KBM-7 (cell line): ENCODE results near the gene RAB10.
"Not testable (repeated sequence)": the region's sequence is repeated elsewhere in the genome, so short reads cannot be mapped to it uniquely, and the experiment has no call there.

Experiments
- DNase-seq: peaks from one replicate; pipeline ENCODE4 v3.0.0-alpha.2; 2015
- in situ Hi-C: fragments of 300-500 bp; cut with MboI; formaldehyde crosslinking; loops from 2 replicates; pipeline ENCODE4 v1.14.3; 2020; ENCODE audit warnings: low sequenced_read_pairs, low pct_unique_long_range_greater_than_20kb, mixed read lengths

Gene RAB10

DNA sequence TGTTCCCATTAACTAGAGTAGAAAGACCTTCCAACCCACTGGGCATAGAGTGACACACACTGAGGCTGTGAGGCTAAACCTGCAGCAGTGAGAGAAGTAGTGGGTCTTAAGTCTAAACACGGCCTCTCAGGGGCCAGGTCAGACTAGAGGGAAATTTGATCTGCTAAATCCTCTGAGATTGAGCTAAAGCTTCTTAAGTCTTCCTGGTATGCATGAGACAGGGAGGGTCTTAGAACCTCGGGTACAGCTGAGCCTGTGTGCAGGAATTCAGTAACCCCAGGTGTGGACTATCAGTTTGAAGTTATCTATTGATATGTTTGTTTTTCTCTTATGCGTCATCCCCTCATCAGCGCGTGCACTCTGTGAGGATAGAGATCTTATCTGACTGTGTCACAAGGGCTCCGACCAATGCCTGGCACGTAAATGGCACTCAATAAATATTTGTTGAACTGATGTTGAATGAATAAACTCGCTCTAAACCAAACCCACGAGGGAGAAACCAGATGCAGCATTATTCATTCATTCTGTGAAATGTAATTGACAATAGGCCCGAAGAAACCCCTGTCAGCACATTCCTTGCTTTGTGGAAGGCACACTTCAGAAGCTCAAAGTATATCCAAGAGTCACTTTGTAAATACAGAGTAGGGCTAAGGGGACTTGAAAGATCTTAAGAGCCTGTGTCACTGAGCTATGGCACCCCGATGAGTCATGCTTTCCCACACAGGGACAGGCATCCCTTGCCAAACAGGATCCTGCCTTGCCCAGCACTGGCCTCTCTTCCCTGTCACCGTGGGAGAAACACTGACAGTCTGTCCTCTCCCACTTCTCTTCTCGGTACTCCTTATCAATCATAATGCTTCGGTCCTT lies 21.7 kb upstream of the RAB10 start:
- peak; percentile 41 for DNase-seq
- in situ Hi-C loops: no loop called here

DNA sequence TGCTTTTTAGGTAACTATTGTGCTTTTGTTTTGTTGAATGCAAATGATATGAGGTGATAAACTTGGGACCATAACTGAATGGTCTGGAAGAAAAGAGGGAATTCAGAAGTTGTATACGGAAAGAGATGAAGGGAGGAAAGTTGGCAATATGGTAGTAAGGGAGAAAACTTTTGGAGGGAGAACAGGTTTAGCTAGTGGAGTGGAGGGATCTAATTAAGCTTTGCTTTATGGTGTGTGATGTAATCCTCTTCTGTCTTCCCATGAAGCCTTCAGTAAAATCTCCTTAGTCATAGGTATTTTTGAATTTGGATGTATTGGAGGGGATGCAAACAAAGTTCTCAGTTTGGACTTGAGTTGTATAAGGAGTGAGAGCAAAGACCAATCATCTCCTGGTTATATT lies 20.2 kb upstream of the RAB10 start:
- in situ Hi-C loops: no loop called here

GRCh38 chr2:26016012-26016705 lies 17.7 kb upstream of the RAB10 start:
- in situ Hi-C loops: no loop called here
- no peak for DNase-seq

More for the DNA sequence above, 20.2 kb upstream of the RAB10 start:
- no peak for DNase-seq

DNA sequence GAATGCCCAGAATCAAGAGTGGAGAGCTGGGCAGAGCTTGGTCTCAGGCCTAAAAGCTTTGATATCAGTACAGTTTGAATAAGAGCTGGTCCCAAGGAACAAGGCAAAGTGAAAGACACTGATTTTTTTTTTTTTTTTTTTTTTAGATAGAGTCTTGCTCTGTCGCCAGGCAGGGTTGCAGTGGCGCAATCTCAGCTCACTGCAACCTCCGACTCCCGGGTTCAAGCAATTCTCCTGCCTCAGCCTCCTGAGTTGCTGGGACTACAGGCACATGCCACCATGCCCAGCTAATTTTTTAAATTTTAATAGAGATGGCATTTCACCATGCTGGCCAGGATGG lies 17.2 kb upstream of the RAB10 start:
- DNase-seq, in situ Hi-C loops: not testable (repeated sequence)

- in situ Hi-C loops: no loop called here
Observed at GRCh38 chr2:26017464-26018183, 16.3 kb upstream of the RAB10 start.

DNA sequence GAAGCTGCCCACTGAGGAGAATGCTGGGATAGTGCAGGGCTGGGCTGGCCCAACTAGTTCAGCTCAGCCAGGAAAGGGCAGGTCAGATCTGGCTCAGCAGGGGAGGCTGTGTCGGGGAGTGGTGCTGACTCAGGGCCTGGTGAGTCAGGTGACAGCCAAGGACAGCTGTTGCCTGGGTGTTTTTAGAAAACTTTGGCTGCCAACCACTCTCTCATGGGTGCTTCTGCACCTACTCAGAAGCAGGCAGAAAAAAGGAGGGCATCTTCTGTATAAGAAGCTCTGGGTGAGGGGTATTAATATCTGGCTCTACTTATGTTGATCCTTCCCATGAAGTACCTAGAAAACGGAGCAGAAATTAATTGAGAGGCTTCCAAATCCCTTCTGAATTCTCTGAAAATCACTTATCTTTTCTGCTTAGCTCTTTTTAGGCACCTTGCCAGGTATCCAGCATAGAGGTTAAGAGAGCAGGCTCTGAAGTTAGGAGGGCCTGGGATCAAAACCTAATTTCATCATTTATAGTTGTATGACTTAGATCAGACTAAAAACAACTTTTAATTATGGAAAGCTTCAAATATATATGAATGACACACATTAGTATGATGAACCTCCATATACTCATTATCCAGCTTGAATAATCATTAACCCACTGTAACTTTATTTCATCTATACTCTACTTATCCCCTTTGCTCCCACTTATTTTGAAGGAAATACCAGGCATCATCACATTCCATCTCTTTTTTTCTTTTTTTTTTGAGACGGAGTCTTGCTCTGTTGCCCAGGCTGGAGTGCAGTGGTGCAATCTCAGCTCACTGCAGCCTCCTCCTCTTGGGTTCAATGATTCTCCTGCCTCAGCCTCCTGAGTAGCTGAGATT lies 15.5 kb upstream of the RAB10 start:
- no peak for DNase-seq
- in situ Hi-C loops: no loop called here

More at GRCh38 chr2:26017464-26018183, 16.3 kb upstream of the RAB10 start:
- no peak for DNase-seq

- in situ Hi-C loops: no loop called here
- DNase-seq: no peak
Observed at GRCh38 chr2:26020231-26020640, 13.6 kb upstream of the RAB10 start.

- in situ Hi-C loops: no loop called here
- DNase-seq: no peak
Observed at GRCh38 chr2:26024260-26024659, 9.6 kb upstream of the RAB10 start.

GRCh38 chr2:26025509-26025908 lies 8.4 kb upstream of the RAB10 start:
- in situ Hi-C loops: no loop called here
- no peak for DNase-seq

- DNase-seq, in situ Hi-C loops: not testable (repeated sequence)
Observed at GRCh38 chr2:26028083-26028482, 5.8 kb upstream of the RAB10 start.

GRCh38 chr2:26032586-26033269 lies 1.2 kb upstream of the RAB10 start:
- in situ Hi-C loops, DNase-seq: not testable (repeated sequence)

- DNase-seq: peak; percentile 88
Observed at GRCh38 chr2:26033270-26033817, 540 bp upstream of the RAB10 start.

DNA sequence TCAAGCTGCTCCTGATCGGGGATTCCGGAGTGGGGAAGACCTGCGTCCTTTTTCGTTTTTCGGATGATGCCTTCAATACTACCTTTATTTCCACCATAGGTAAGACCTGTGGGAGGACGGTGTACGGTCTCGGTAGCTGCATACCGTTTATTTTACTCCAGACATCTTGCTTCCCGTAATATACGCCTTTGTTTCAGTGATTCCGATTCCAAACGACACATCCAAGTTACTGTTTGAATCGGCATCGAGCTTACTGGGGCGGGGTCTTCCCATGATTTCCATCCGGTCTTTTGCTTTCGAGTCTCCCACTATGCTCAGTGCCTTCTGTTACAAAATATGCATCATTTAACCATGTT lies 731 bp downstream of the RAB10 start:
- in situ Hi-C loops: no loop called here
- no peak for DNase-seq

More at GRCh38 chr2:26033270-26033817, 540 bp upstream of the RAB10 start:
- in situ Hi-C loops: no loop called here

DNA sequence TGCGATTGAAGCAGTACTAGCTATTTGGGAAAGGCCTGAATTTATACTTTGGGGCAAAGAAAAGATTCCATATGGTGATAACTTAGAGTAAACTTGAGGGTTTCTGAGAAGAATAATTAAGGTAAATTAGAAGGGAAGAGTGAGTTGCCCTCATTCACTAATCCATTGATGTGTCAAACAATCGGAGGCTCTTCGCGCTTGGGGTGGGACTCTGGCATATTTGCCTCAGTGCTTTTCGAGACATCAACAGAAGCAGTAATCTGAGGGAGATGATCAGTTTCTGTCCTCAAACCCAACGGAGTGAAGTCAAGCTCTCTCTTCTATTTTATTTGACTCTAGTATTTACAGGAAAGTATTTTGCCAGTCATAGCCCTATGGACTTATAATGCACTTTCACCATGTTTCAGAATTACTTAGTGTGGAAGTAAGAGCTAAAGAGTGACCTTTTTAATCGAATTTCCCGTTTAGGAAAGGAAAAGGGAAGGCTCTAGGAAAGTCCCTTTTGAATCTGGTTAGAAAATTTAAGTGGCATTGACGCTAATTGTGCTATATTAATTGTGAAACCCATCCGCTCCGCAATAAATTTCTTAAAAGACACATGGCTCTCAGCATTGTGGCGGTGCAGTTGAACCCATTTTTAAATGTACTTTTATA lies 1.3 kb downstream of the RAB10 start:
- DNase-seq: peak; percentile 33
- in situ Hi-C loops: no loop called here

GRCh38 chr2:26039603-26040323 lies 5.9 kb downstream of the RAB10 start:
- in situ Hi-C loops: no loop called here
- DNase-seq: no peak

DNA sequence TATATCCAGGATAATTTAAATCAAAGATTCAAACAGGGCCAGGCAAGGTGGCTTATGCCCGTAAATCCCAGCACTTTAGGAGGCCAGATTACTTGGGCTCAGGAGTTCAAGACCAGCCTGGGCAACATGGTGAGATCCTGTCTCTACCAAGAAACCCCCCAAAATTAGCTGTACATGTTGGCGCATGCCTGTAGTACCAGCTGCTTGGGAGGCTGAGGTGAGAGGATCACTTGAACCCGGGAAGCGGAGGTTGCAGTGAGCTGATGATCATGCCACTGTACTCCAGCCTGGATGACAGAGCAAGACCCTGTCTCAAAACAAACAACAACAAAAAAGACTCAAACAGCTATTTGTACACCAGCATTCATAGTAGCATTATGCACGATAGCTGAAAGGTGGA lies 9.2 kb downstream of the RAB10 start:
- in situ Hi-C loops: no loop called here
- DNase-seq: no peak
